HepG2 (cell line): ENCODE results near the gene NUP85. TPM values are rescaled to one million over a fixed set of nuclear protein-coding genes. Genes with fewer than 3 reads are reported as not detected.

Source experiments
- DRAP1 ChIP-seq: IDR thresholded peaks from 2 replicates; pipeline ENCODE4 v1.6.1; 2016; ENCODE audit warnings: missing genetic modification reagents, missing compliant biosample characterization
- GTF2F1 ChIP-seq: fragments of 150-350 bp; IDR thresholded peaks from 2 replicates; pipeline ENCODE4 v1.6.1; 2014; ENCODE audit warnings: low read length
- HCFC1 ChIP-seq: fragments of 150-350 bp; IDR thresholded peaks from 2 replicates; pipeline ENCODE4 v1.6.1; 2014; ENCODE audit warnings: low read depth, low read length
- JARID2 ChIP-seq: sonication (generic); formaldehyde crosslinking; IDR thresholded peaks from 2 replicates; pipeline ENCODE4 v1.8.1; 2023; ENCODE audit warnings: missing genetic modification reagents, inconsistent platforms; ENCODE audit not compliant: insufficient replicate concordance
- KLF9 ChIP-seq: IDR thresholded peaks from 2 replicates; pipeline ENCODE4 v1.6.1; 2016; ENCODE audit warnings: low read depth
- MAX ChIP-seq: IDR thresholded peaks from 2 replicates; pipeline ENCODE4 v1.6.1; 2012; ENCODE audit warnings: inconsistent platforms
- MTA3 ChIP-seq: sonication (generic); formaldehyde crosslinking; IDR thresholded peaks from 2 replicates; pipeline ENCODE4 v1.4.0; 2020; ENCODE audit warnings: missing genetic modification reagents
- NFE2L2 ChIP-seq: fragments of 150-350 bp; IDR thresholded peaks from 2 replicates; pipeline ENCODE4 v1.6.1; 2014; ENCODE audit warnings: low read length
- NKX3-1 ChIP-seq: sonication (generic); formaldehyde crosslinking; IDR thresholded peaks from 2 replicates; pipeline ENCODE4 v1.5.0; 2020; ENCODE audit warnings: missing genetic modification reagents
- NPAS2 ChIP-seq: sonication (generic); formaldehyde crosslinking; IDR thresholded peaks from 2 replicates; pipeline ENCODE4 v1.8.0; 2022; ENCODE audit warnings: mild to moderate bottlenecking, missing genetic modification reagents, borderline replicate concordance
- POGZ ChIP-seq: sonication (generic); formaldehyde crosslinking; IDR thresholded peaks from 2 replicates; pipeline ENCODE4 v1.4.0; 2020; ENCODE audit warnings: mild to moderate bottlenecking, missing genetic modification reagents
- RFX1 ChIP-seq: fragments of 450-650 bp; IDR thresholded peaks from 2 replicates; pipeline ENCODE4 v1.6.1; 2017
- RFXANK ChIP-seq: IDR thresholded peaks from 2 replicates; pipeline ENCODE4 v1.6.1; 2016
- SMAD9 ChIP-seq: sonication (generic); formaldehyde crosslinking; IDR thresholded peaks from 2 replicates; pipeline ENCODE4 v1.5.1; 2020; ENCODE audit warnings: mild to moderate bottlenecking, missing genetic modification reagents
- ZFP62 ChIP-seq: sonication (generic); formaldehyde crosslinking; IDR thresholded peaks from 2 replicates; pipeline ENCODE4 v1.4.0; 2020; ENCODE audit warnings: missing genetic modification reagents
- ZHX1 ChIP-seq: sonication (generic); formaldehyde crosslinking; IDR thresholded peaks from 2 replicates; pipeline ENCODE4 v1.8.1; 2022; ENCODE audit warnings: low read depth, mild to moderate bottlenecking, missing genetic modification reagents
- ZNF225 ChIP-seq: sonication (generic); formaldehyde crosslinking; IDR thresholded peaks from 2 replicates; pipeline ENCODE4 v1.4.0; 2020; ENCODE audit warnings: mild to moderate bottlenecking, missing genetic modification reagents
- ZNF318 ChIP-seq: sonication (generic); formaldehyde crosslinking; IDR thresholded peaks from 2 replicates; pipeline ENCODE4 v1.4.0; 2020; ENCODE audit warnings: mild to moderate bottlenecking, missing genetic modification reagents
- ZNF569 ChIP-seq: sonication (generic); formaldehyde crosslinking; IDR thresholded peaks from 2 replicates; pipeline ENCODE4 v1.5.0; 2020; ENCODE audit warnings: mild to moderate bottlenecking, missing genetic modification reagents, moderate library complexity, borderline replicate concordance
- polyA plus RNA-seq, 8 experiments: library from polyadenylated mRNA; depleted of rRNA in 3 of 8; stranded (reverse) in 7 of 8; unstranded in 1 of 8; fragments of >200 nt; fragmentation: Illumina TruSeq in 4 of 8; extraction: Trizol in 4 of 8; gene quantifications; 2 replicates each; pipeline versions ENCODE4 v1.2.1 to v1.2.3, GENCODE V29; 2011 to 2016; ENCODE audit warnings: low read depth in 4 of 8, missing spikeins in 1 of 8, mixed read lengths in 1 of 8; ENCODE audit not compliant: insufficient read depth in 1 of 8
- total RNA-seq, 5 experiments: library from RNA; depleted of rRNA; stranded (reverse); fragments of >200 nt; fragmentation: Illumina TruSeq; extraction: Trizol; gene quantifications; 2 replicates each; pipeline ENCODE4 v1.2.3, GENCODE V29; 2016; ENCODE audit warnings: low read depth in 1 of 5

NUP85 gene
- total and polyA plus RNA-seq, 2 of the 13 experiments (the other 11 are each of a cell fraction or from before 2014, with no cell fraction given), result 89.1 to 124 TPM

GRCh38 chr17:75270218-75270965 is 64.9 kb downstream of the NUP85 start (continued):
- TF ChIP-seq ZNF569 (CRISPR knock-in tag), result no peak
- TF ChIP-seq ZFP62 (CRISPR knock-in tag), result no peak
- no peak for TF ChIP-seq KLF9
- no peak for TF ChIP-seq POGZ (CRISPR knock-in tag)
- no peak for TF ChIP-seq MTA3 (CRISPR knock-in tag)
- no peak for TF ChIP-seq SMAD9
- TF ChIP-seq GTF2F1, result no peak
- no peak for TF ChIP-seq NFE2L2
- TF ChIP-seq RFX1, result no peak
- TF ChIP-seq JARID2 (CRISPR knock-in tag), result no peak
- TF ChIP-seq HCFC1, result no peak
- no peak for TF ChIP-seq ZNF318 (CRISPR knock-in tag)
- no peak for TF ChIP-seq NPAS2 (CRISPR knock-in tag)
- TF ChIP-seq NKX3-1, result no peak; the same call in 1 of the 2 replicates
- peak; percentile 69; the same call in 1 of the 2 replicates for TF ChIP-seq ZNF225 (CRISPR knock-in tag)
- TF ChIP-seq RFXANK (CRISPR knock-in tag), result 0 out of 2 replicates have a peak, but pooled peaks have one; percentile 33
- no peak for TF ChIP-seq ZHX1 (CRISPR knock-in tag)
- peak; percentile 21; the same call in 1 of the 2 replicates for TF ChIP-seq MAX
- peak; percentile 57; the same call in 1 of the 2 replicates for TF ChIP-seq DRAP1 (CRISPR knock-in tag)
